ENCODE data around the gene DLK2.

GRCh38 chr6:43408259-43408658 is 47.1 kb downstream of the DLK2 start:
- TF ChIP-seq CTCF (IDR thresholded peaks at IDR 0.05): no peak
- no peak for TF ChIP-seq POLR2AphosphoS5 (IDR thresholded peaks at IDR 0.05)
